HepG2 (cell line): ENCODE measurements around the gene PEX13. TPM values are rescaled to one million over a fixed set of nuclear protein-coding genes. Genes with fewer than 3 reads are reported as not detected.

Experiments used
- KAT8 ChIP-seq: IDR thresholded peaks from 2 replicates; pipeline ENCODE4 v1.6.1; 2016; ENCODE audit warnings: missing genetic modification reagents, missing compliant biosample characterization
- KDM3A ChIP-seq: IDR thresholded peaks from 2 replicates; pipeline ENCODE4 v1.6.1; 2018; ENCODE audit warnings: low read depth, missing compliant biosample characterization
- KLF12 ChIP-seq: sonication (generic); formaldehyde crosslinking; IDR thresholded peaks from 2 replicates; pipeline ENCODE4 v1.4.0; 2020; ENCODE audit warnings: missing genetic modification reagents, borderline replicate concordance
- MBNL3 ChIP-seq: fragments of 250-450 bp; sonication (Bioruptor Pico); conservative IDR thresholded peaks from 2 replicates; pipeline ENCODE4 v1.8.0; 2022; ENCODE audit warnings: mild to moderate bottlenecking, inconsistent platforms
- NR2F1 ChIP-seq, 2 experiments: fragments of 450-650 bp in 1 of 2; formaldehyde crosslinking in 1 of 2; IDR thresholded peaks; 2 replicates each; pipeline versions ENCODE4 v1.5.0 to v1.6.1; 2016 to 2020; ENCODE audit warnings: mild to moderate bottlenecking in 1 of 2, missing compliant biosample characterization in 1 of 2, missing genetic modification reagents in 1 of 2, moderate library complexity in 1 of 2
- PTBP1 ChIP-seq: fragments of 200-400 bp; formaldehyde crosslinking; IDR thresholded peaks from 2 replicates; pipeline ENCODE4 v1.6.1; 2018; ENCODE audit warnings: low read length, low read depth; ENCODE audit not compliant: poor library complexity, severe bottlenecking
- SOX13 ChIP-seq, 3 experiments: fragments of 450-650 bp in 1 of 3; sonication (generic) in 1 of 3; formaldehyde crosslinking in 1 of 3; IDR thresholded peaks in 2 of 3; conservative IDR thresholded peaks in 1 of 3; 2 replicates each; pipeline versions ENCODE4 v1.5.0 to v1.6.1; 2016 to 2020; ENCODE audit warnings: antibody characterized with exemption in 1 of 3, mild to moderate bottlenecking in 1 of 3, missing compliant biosample characterization in 1 of 3, missing genetic modification reagents in 1 of 3, moderate library complexity in 1 of 3
- TCF12 ChIP-seq, 2 experiments: fragments of 450-650 bp in 1 of 2; sonication (generic) in 1 of 2; formaldehyde crosslinking in 1 of 2; IDR thresholded peaks; 2 replicates each; pipeline versions ENCODE4 v1.6.1 to v1.8.0; 2017 to 2022; ENCODE audit warnings: antibody characterized with exemption in 1 of 2, mild to moderate bottlenecking in 1 of 2, missing genetic modification reagents in 1 of 2, moderate library complexity in 1 of 2
- ZBTB38 ChIP-seq: sonication (generic); formaldehyde crosslinking; IDR thresholded peaks from 2 replicates; pipeline ENCODE4 v1.5.1; 2020; ENCODE audit warnings: mild to moderate bottlenecking, missing genetic modification reagents
- ZBTB40 ChIP-seq, 2 experiments: fragments of 450-650 bp in 1 of 2; sonication (generic) in 1 of 2; formaldehyde crosslinking in 1 of 2; IDR thresholded peaks; 2 replicates each; pipeline versions ENCODE4 v1.6.1 to v1.8.0; 2016 to 2022; ENCODE audit warnings: antibody characterized with exemption in 1 of 2, mild to moderate bottlenecking in 1 of 2, missing genetic modification reagents in 1 of 2
- ZNF75D ChIP-seq: sonication (generic); formaldehyde crosslinking; IDR thresholded peaks from 2 replicates; pipeline ENCODE4 v1.8.1; 2023; ENCODE audit warnings: missing genetic modification reagents, mild to moderate bottlenecking, borderline replicate concordance
- polyA plus RNA-seq, 8 experiments: library from polyadenylated mRNA; depleted of rRNA in 3 of 8; stranded (reverse) in 7 of 8; unstranded in 1 of 8; fragments of >200 nt; fragmentation: Illumina TruSeq in 4 of 8; extraction: Trizol in 4 of 8; gene quantifications; 2 replicates each; pipeline versions ENCODE4 v1.2.1 to v1.2.3, GENCODE V29; 2011 to 2016; ENCODE audit warnings: low read depth in 4 of 8, missing spikeins in 1 of 8, mixed read lengths in 1 of 8; ENCODE audit not compliant: insufficient read depth in 1 of 8
- total RNA-seq, 5 experiments: library from RNA; depleted of rRNA; stranded (reverse); fragments of >200 nt; fragmentation: Illumina TruSeq; extraction: Trizol; gene quantifications; 2 replicates each; pipeline ENCODE4 v1.2.3, GENCODE V29; 2016; ENCODE audit warnings: low read depth in 1 of 5
- TF ChIP-seq, protein P1 (sequence below): sonication (generic); formaldehyde crosslinking; IDR thresholded peaks from 2 replicates; pipeline ENCODE4 v1.5.0; 2020; ENCODE audit warnings: mild to moderate bottlenecking, missing genetic modification reagents, borderline replicate concordance
- TF ChIP-seq, protein P2 (sequence below): IDR thresholded peaks from 2 replicates; pipeline ENCODE4 v1.6.1; 2012; ENCODE audit warnings: low read length, improper control_type of control experiment

Gene PEX13
- total and polyA plus RNA-seq, 2 of the 13 experiments (the other 11 are each of a cell fraction or from before 2014, with no cell fraction given), result 47.9 to 75.9 TPM

GRCh38 chr2:61016392-61017002 is 1.0 kb upstream of the PEX13 start (continued):
- TF ChIP-seq KLF12 (CRISPR knock-in tag) (no peak), KAT8 (CRISPR knock-in tag) (no peak), NR2F1 (CRISPR knock-in tag; IDR thresholded peaks at IDR 0.05) (0 out of 4 replicates have a peak, but pooled peaks of 1 of the 2 experiments have one; percentile 13), ZBTB38 (CRISPR knock-in tag) (no peak), PTBP1 (no peak), KDM3A (CRISPR knock-in tag) (no peak), MBNL3 (no peak), SOX13 (IDR thresholded peaks at IDR 0.05) (no peak), SOX13 (CRISPR knock-in tag; conservative IDR thresholded peaks at IDR 0.05 in 1 of 2, IDR thresholded peaks at IDR 0.05 in 1 of 2) (no peak), ZNF75D (CRISPR knock-in tag) (no peak), TCF12 (IDR thresholded peaks at IDR 0.05) (no peak), TCF12 (CRISPR knock-in tag; IDR thresholded peaks at IDR 0.05) (no peak), ZBTB40 (IDR thresholded peaks at IDR 0.05) (no peak), ZBTB40 (CRISPR knock-in tag; IDR thresholded peaks at IDR 0.05) (no peak)
- TF ChIP-seq, protein P1, sequence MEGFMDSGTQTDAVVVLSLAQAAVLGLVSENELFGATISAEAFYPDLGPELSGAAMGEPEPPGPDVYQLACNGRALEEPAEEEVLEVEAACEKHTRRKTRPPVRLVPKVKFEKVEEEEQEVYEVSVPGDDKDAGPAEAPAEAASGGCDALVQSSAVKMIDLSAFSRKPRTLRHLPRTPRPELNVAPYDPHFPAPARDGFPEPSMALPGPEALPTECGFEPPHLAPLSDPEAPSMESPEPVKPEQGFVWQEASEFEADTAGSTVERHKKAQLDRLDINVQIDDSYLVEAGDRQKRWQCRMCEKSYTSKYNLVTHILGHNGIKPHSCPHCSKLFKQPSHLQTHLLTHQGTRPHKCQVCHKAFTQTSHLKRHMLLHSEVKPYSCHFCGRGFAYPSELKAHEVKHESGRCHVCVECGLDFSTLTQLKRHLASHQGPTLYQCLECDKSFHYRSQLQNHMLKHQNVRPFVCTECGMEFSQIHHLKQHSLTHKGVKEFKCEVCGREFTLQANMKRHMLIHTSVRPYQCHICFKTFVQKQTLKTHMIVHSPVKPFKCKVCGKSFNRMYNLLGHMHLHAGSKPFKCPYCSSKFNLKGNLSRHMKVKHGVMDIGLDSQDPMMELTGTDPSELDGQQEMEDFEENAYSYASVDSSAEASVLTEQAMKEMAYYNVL, result no peak
- TF ChIP-seq, protein P2, sequence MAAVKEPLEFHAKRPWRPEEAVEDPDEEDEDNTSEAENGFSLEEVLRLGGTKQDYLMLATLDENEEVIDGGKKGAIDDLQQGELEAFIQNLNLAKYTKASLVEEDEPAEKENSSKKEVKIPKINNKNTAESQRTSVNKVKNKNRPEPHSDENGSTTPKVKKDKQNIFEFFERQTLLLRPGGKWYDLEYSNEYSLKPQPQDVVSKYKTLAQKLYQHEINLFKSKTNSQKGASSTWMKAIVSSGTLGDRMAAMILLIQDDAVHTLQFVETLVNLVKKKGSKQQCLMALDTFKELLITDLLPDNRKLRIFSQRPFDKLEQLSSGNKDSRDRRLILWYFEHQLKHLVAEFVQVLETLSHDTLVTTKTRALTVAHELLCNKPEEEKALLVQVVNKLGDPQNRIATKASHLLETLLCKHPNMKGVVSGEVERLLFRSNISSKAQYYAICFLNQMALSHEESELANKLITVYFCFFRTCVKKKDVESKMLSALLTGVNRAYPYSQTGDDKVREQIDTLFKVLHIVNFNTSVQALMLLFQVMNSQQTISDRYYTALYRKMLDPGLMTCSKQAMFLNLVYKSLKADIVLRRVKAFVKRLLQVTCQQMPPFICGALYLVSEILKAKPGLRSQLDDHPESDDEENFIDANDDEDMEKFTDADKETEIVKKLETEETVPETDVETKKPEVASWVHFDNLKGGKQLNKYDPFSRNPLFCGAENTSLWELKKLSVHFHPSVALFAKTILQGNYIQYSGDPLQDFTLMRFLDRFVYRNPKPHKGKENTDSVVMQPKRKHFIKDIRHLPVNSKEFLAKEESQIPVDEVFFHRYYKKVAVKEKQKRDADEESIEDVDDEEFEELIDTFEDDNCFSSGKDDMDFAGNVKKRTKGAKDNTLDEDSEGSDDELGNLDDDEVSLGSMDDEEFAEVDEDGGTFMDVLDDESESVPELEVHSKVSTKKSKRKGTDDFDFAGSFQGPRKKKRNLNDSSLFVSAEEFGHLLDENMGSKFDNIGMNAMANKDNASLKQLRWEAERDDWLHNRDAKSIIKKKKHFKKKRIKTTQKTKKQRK, result no peak
